Body of pancreas (tissue), 4 donors: ENCODE results near the gene TEX48. TPM values are rescaled to one million over a fixed set of nuclear protein-coding genes. Genes with fewer than 3 reads are reported as not detected.

ENCODE experiments used
- ATAC-seq: fragments of 150-250 bp; one replicate; pipeline ENCODE4 v1.9.1; 2016
- DNase-seq, 4 donors: peaks; one replicate each; pipeline ENCODE4 v3.0.0-alpha.2; 2019
- H3K27ac ChIP-seq, 4 donors: fragments of 200-600 bp; sonication (generic); 1 replicate in 3 of 4; 2 replicates in 1 of 4; pipeline versions ENCODE4 v1.5.1 to v1.6.1; 2016 to 2019; ENCODE audit warnings: mild to moderate bottlenecking in 1 of 4, mixed read lengths in 1 of 4, moderate library complexity in 1 of 4
- H3K27me3 ChIP-seq, 2 donors: fragments of 200-600 bp; sonication (generic); one replicate each; pipeline ENCODE4 v1.6.0; 2016; ENCODE audit warnings: mild to moderate bottlenecking in 1 of 2
- H3K36me3 ChIP-seq, 2 donors: fragments of 200-600 bp; sonication (generic); replicated peaks in 1 of 2; 2 replicates each; pipeline ENCODE4 v1.5.1; 2016; ENCODE audit warnings: low read depth in 2 of 2; ENCODE audit not compliant: insufficient read depth in 1 of 2
- H3K4me1 ChIP-seq: fragments of 200-600 bp; sonication (generic); one replicate; pipeline ENCODE4 v1.6.0; 2016
- H3K4me3 ChIP-seq, 2 donors: fragments of 200-600 bp; sonication (generic); 1 replicate in 1 of 2; 2 replicates in 1 of 2; pipeline ENCODE4 v1.5.1; 2016 to 2019
- H3K9me3 ChIP-seq, 3 donors: fragments of 200-600 bp; sonication (generic); 1 replicate in 2 of 3; 2 replicates in 1 of 3; pipeline ENCODE4 v1.5.1; 2016
- POLR2A ChIP-seq, 3 donors: fragments of 450-650 bp; IDR thresholded peaks; one replicate each; pipeline ENCODE4 v1.6.1; 2016; ENCODE audit warnings: antibody characterized with exemption in 3 of 3, mild to moderate bottlenecking in 2 of 3
- WGBS, 2 donors: methylation state at CpG; one replicate each; pipeline ENCODE4 v1.1.5; 2017; 5-methylcytosine and 5-hydroxymethylcytosine counted together
- intact Hi-C: fragments of 100-400 bp; cut with DNase I; formaldehyde crosslinking; loops from one replicate; pipeline ENCODE4 v1.15.1; 2023
- total RNA-seq, 2 donors: library from RNA; depleted of rRNA; stranded (reverse); fragments of >200 nt; gene quantifications; one replicate each; pipeline ENCODE4 v1.1.0, GENCODE V29; 2016
- TF ChIP-seq, protein P1 (sequence below), 7 experiments: fragments of 450-650 bp in 4 of 7; fragments of 200-600 bp in 3 of 7; sonication (generic) in 3 of 7; IDR thresholded peaks; one replicate each; pipeline ENCODE4 v1.5.1; 2016 to 2019; ENCODE audit warnings: antibody characterized with exemption in 7 of 7

TEX48 gene
- total RNA-seq, 2 donors from 2014 or later = not detected

DNA sequence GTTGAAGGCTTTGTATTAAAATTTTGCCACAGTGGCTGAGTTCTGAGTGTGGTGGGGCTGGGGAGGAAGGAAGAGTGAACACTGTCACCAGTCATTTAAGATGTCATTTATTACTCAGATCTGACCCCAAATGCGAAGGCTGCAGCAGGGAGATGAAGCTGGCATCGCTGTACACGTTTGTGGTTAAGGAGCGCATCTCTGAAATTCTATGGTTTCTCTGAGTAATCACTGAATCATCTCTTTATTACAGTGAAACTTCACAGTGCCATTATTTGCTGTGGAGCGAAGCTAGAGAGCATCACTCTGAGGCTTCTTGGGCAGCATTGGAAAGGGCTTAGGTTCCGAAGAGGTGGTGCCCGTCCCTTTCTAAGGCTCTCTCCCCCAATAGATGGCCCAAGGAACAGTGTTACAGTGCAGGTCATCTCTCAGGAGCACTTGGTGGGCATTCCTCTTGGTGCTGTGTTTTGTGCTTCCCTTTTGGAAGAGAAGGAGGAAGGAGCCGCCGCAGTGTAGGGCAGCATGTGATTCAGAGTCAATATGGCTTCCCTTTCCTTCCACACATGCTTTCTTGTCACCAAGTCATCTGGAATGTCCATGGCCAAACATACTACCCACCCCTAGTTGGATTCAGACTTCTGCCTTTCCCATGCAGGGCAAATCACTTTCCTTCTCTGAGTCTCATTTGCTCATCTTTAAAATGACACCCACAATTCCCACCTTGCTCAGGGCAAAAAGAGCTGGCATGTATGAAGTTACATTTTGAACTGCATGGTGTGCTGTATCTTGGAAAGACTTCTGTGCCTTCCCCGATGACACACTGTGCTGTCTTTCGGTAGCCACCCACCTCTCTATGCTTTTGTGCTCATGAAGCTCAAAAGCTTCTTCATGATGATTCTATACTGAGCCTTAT, 9.3 kb upstream of the TEX48 start:
- H3K9me3 ChIP-seq = no peaks in the 10 kb centered on the region
- DNase-seq (no peak), ATAC-seq (no peak)
- WGBS, 2 donors = 79 to 82% methylated on average over 11 of the region's 11 CpGs
- H3K4me3 ChIP-seq = no peak overlapping the region
- intact Hi-C loops = no loop called here
- no peaks in the 10 kb centered on the region for H3K36me3 ChIP-seq
- TF ChIP-seq POLR2A (IDR thresholded peaks at IDR 0.05) = no peak
- TF ChIP-seq, protein P1, sequence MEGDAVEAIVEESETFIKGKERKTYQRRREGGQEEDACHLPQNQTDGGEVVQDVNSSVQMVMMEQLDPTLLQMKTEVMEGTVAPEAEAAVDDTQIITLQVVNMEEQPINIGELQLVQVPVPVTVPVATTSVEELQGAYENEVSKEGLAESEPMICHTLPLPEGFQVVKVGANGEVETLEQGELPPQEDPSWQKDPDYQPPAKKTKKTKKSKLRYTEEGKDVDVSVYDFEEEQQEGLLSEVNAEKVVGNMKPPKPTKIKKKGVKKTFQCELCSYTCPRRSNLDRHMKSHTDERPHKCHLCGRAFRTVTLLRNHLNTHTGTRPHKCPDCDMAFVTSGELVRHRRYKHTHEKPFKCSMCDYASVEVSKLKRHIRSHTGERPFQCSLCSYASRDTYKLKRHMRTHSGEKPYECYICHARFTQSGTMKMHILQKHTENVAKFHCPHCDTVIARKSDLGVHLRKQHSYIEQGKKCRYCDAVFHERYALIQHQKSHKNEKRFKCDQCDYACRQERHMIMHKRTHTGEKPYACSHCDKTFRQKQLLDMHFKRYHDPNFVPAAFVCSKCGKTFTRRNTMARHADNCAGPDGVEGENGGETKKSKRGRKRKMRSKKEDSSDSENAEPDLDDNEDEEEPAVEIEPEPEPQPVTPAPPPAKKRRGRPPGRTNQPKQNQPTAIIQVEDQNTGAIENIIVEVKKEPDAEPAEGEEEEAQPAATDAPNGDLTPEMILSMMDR (IDR thresholded peaks at IDR 0.05) = no peak
- no peak overlapping the region for H3K27ac ChIP-seq
- H3K4me1 ChIP-seq = peaks cover 4% of the 10 kb centered on the region
- H3K27me3 ChIP-seq = no peaks in the 10 kb centered on the region

DNA sequence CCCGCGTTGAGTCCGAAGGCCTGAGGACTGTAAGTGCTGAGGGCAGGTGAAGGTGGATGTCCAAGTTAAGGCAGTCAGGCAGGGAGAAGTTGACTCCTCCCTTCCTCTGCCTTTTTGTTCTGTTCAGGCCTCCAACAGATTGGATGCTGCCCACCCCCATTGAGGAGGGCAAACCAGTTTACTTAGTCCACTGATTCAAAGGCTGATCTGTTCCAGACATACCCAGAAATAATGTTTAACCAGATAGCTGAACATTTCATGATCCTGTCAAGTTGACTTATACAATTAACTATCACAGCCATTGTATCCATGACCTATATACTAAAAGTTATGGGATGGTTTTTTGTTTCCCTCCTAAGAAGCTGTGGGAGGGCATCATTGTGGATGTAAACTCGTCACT, 8.3 kb upstream of the TEX48 start:
- Histone ChIP-seq H3K4me1 (peaks cover 4% of the 10 kb centered on the region), H3K27ac (no peak overlapping the region), H3K9me3 (no peaks in the 10 kb centered on the region), H3K27me3 (no peaks in the 10 kb centered on the region), H3K36me3 (no peaks in the 10 kb centered on the region), H3K4me3 (no peak overlapping the region)
- TF ChIP-seq POLR2A (IDR thresholded peaks at IDR 0.05) = no peak
- TF ChIP-seq, protein P1 (IDR thresholded peaks at IDR 0.05) = no peak
- intact Hi-C loops = no loop called here
- DNase-seq (no peak), ATAC-seq (no peak)
- 89 to 93% methylated on average over 4 of the region's 4 CpGs for WGBS, 2 donors

DNA sequence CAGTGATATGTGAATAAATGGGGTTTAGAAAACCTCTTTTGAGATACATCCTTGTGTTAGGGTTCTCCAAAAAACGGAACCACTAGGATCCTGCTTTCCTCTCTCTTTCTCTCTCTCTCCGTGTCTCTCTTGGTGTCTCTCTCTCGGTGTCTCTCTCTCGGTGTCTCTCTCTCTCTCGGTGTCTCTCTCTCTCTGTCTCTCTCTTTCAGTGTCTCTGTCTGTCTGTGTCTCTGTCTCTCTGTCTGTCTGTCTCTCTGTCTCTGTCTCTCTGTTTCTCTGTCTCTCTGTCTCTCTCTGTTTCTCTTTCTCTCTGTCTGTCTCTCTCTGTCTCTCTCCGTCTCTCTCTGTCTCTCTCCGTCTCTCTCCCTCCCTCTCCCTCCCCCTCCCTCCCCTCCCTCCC, 7.8 kb upstream of the TEX48 start:
- Histone ChIP-seq H3K27me3 (no peaks in the 10 kb centered on the region), H3K4me3 (no peak overlapping the region), H3K36me3 (no peaks in the 10 kb centered on the region), H3K9me3 (no peaks in the 10 kb centered on the region), H3K4me1 (peaks cover 4% of the 10 kb centered on the region), H3K27ac (no peak overlapping the region)
- ATAC-seq = no peak
- TF ChIP-seq, protein P1 (IDR thresholded peaks at IDR 0.05) = no peak
- no peak for TF ChIP-seq POLR2A (IDR thresholded peaks at IDR 0.05)
- intact Hi-C loops = no loop called here
- WGBS, 2 donors = 74% methylated on average over 7 of the region's 7 CpGs
- DNase-seq = no peak

GRCh38 chr9:114688909-114689610, 7.1 kb upstream of the TEX48 start:
- ATAC-seq (no peak), DNase-seq (no peak)
- intact Hi-C loops = no loop called here
- 72 to 78% methylated on average over 3 of the region's 3 CpGs for WGBS, 2 donors
- Histone ChIP-seq H3K27ac (no peak overlapping the region), H3K9me3 (no peaks in the 10 kb centered on the region), H3K36me3 (no peaks in the 10 kb centered on the region), H3K27me3 (no peaks in the 10 kb centered on the region), H3K4me3 (no peak overlapping the region), H3K4me1 (no peaks in the 10 kb centered on the region)
- TF ChIP-seq POLR2A (IDR thresholded peaks at IDR 0.05) = no peak
- TF ChIP-seq, protein P1 (IDR thresholded peaks at IDR 0.05) = no peak
